Hematopoietic multipotent progenitor cell treated with erythropoietin and hydrocortisone succinate and interleukin-3 and kit ligand, for 8 days (in vitro differentiated cells): ENCODE measurements around the gene EVX2.

Experiments
- DNase-seq: peaks from one replicate; pipeline ENCODE4 v3.0.0-alpha.2; 2015

Gene EVX2

GRCh38 chr2:176083796-176084261, at the start of gene EVX2:
Gene EVX2 (minus strand): TSS chr2:176083962. CDS start chr2:176083776, 186 bp downstream.
- no peak for DNase-seq

GRCh38 chr2:176133389-176133788, 49.6 kb upstream of the EVX2 start:
- no peak for DNase-seq

DNA sequence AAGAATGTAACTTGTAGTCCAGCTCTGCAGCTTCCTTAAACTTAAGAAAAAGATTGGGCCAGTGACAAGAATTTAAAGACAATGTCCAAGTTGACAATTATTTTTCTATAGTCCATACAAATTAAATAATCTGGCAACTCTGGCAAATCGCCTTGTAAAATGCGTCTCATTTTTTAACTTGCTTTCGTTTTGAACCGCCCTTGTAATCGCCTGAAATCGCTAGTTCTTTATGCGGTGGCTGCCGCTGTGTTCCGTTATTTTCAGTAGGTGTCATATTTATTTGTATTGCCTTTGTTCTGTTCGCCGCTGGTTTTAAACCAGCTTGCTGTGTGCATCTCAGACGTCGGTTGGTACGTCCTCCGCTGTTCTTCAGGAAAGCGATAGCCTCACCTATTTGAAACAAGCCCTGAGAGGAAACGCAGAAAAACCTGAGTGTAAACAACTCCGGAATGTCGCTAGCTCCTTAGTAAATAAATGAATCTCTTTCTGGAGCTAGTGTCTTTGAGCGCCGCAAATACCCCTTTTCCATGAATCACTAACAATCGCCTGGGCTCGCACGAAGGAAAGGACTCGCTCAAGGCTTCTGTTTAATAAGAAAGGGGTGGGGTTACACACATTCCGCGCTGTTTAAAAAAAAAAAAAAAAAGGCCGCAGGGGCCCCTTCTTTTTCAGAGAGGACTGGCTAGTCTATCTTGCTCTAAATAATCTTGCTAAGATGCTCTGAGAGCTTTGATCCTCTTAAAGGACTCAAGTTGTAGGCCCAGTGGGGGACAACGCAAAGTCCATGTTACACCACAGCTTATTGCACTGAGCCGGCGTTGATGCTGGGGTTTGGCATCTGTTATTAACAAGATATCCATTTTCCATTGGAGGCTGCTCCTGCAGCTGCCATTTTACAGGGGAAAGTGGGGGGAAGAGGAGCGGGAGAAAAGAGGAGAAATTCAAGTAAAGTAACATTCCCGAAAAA, 48.7 kb upstream of the EVX2 start:
- no peak for DNase-seq

DNA sequence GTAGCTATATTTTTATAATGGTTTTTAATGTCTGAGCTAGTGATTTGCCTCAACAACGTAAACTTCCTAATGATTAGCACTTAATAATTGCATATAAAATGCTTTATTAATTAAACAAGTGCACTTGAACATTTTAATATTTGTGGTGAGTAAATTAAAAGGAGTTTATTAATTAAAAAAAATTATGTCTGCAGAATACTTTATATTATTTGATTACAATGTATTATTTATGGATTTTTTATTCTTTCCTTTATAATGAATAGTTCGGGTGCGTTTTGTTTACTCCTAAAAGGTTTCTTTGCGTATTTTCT, 48.0 kb upstream of the EVX2 start:
- DNase-seq: no peak

GRCh38 chr2:176130957-176131847, 47.4 kb upstream of the EVX2 start:
- no peak for DNase-seq

DNA sequence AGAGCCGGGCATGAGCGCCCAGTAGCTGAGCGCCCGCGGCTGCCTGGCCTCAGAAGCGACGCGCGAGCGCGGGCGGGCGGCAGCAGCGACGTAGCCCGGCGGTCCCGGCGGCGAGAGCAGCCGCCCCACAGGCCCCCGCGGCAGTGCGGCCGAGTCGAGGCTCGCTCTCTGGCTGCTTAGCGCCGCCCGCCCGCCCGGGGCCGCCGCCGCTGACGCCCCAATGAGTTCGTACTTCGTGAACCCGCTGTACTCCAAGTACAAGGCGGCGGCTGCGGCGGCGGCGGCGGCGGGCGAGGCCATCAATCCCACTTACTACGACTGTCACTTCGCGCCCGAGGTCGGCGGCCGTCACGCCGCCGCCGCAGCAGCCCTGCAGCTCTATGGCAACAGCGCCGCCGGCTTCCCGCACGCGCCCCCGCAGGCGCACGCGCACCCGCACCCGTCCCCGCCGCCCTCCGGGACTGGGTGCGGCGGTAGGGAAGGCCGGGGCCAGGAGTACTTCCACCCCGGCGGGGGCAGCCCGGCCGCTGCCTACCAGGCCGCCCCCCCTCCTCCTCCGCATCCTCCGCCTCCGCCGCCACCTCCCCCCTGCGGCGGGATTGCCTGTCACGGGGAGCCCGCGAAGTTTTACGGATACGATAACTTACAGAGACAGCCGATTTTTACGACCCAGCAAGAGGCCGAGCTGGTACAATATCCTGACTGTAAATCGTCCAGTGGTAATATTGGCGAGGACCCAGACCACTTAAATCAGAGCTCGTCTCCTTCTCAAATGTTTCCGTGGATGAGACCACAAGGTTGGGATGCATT, 46.6 kb upstream of the EVX2 start:
- no peak for DNase-seq

DNA sequence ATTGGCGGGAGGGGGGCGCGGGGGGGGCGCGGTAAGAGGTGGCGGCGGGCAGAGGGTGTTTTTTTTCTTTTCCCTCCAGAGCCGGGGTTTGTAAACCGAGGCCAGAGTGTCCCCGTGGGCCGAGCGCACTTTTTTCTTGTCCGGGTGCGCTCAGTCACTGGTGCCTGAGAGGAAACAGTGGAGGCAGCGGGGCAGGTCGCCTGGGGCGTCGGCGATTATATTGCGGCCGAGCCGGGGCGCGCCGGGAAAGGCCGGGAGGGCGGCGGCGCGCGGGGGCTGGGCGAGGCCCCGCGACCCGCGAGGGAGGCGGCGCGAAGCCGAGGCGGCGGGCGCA, 46.0 kb upstream of the EVX2 start:
- no peak for DNase-seq

- peak; percentile 35 for DNase-seq
These were observed 45.4 kb upstream of the EVX2 start, which contains the start of gene HOXD8 for GRCh38 chr2:176128982-176129796. Gene HOXD8 (plus strand): TSS chr2:176129705. CDS start chr2:176130367, 662 bp downstream.

- DNase-seq: no peak
These were observed 44.6 kb upstream of the EVX2 start for GRCh38 chr2:176128172-176128981.

DNA sequence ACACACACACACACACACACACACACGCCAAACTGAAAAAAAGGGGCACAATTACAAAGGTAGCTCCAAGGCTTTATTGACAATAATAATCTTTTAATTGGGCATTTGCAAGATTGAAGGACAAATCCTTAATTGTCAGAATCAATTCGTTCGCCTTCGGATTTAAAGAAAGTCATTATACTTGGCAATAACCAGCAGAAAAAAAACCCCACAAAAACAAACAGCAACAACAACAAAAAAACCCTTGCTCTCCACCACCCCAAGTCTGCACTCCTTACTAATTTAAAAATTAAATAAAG, 44.0 kb upstream of the EVX2 start:
- no peak for DNase-seq

DNA sequence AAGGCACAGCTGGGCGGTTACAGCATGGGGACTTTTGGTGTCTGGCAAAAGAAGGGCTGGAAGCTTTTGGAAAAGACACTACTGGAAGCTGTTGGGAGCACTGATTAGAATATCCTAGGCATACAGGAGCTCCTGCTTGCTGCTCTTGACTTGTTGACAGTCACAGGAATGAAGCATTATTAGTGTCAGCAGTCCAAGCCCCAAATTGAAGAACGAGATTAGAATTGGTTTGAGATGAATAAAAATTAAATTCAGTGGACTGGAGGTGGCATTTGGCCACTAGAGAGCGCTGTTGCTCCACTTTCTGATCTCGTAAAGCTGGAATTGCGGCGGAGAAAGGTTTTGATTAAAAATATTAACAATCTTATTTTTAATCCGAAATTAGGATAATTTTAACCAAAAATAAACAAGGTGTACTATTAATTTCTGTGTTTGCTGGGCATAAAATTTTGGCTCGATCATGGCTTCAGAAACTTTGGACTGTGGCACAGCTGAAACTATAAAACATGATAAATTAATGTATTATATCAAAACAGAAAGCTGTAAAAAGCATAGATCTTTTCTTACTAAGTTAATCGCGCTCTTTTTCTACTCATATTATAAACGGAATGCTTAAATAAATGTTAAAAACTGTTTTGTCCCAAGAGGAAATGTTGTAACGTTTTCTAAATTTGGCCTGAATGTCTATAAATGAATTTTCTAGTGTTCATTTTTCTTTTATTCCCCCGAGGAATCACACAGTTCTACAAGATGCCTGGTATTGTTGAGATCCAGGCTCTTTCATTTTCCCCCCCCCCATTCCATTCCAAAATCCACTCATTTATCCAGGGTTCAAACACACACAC, 43.4 kb upstream of the EVX2 start:
- peak; percentile 62 for DNase-seq

DNA sequence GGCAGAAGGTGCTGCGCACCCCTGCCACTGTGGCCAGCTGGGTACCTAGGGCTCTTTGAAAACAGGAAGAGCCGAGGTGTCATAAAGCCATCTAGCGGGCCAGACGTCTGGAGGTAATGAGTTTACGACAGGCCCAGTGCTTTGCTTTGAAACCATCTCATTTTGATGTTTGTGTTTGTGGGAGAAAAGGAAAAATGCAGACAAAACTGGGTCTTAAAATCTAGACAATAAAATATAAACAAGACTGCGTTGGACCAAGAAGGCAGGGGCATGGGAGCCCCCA, 42.0 kb upstream of the EVX2 start:
- DNase-seq: no peak

- DNase-seq: no peak
These were observed 41.4 kb upstream of the EVX2 start for GRCh38 chr2:176124947-176125771.

DNA sequence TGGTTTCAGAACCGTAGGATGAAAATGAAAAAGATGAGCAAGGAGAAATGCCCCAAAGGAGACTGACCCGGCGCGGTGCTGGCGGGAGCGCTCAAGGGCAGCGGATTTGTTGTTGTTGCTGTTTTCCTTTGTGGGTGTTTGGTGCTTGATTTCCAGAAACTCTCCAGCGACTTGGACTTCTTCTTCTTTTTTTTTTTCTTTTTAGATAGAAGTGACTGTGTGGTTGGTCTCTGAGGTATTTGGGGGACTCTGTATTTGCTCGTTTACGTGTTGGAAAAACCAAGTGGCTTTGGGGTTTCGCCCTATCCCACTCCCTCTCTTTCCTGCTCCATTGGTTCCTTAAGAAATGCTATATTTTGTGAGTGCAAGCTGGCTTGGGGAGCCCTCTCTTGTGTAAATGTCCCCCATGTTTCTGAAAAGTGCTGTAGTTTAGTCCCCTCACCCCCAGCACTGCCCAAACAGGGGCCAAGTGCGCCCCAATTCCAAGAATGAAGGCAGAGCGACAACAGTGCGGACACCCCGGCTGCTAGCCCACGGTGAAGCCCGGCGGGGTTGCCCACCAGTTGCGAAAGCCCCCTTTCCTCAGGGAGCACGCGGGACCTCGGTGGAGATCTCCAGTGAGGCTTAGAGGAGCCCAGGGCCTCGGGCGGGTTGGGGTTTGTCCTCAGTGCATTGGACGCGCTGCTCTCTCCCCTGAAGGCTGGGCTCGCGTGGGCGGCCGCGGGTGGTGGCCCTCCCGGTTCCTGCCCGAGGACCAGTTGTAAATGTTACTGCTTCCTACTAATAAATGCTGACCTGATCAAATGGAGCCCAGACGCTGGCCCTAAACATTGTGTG, 40.6 kb upstream of the EVX2 start:
- DNase-seq: no peak

DNA sequence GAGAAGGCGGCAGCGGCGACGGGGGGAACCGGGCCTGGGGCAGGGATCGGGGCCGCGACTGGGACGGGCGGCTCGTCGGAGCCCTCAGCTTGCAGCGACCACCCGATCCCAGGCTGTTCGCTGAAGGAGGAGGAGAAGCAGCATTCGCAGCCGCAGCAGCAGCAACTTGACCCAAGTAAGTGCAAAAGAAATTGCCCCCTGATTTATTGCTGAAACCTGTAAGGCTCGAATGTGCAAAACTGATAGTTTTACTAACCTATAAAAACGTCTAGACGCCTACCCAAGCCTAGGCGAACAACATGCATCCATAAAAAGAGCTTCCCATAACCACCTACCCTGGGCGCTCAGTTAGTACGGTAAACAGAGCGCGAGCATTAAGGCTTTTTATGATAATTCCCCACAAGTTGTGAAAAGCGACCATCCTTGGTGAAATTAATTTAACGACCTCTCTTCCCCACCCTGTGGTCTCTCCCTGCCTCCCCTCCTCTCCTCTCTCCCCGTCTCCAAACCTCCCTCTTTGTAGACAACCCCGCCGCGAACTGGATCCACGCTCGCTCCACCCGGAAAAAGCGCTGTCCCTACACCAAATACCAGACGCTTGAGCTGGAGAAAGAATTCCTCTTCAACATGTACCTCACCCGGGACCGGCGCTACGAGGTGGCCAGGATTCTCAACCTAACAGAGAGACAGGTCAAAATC, 39.8 kb upstream of the EVX2 start:
- DNase-seq: no peak

GRCh38 chr2:176122683-176123410, 39.1 kb upstream of the EVX2 start, which contains the start of gene HOXD9:
Gene HOXD9 (plus strand): TSS chr2:176122719. CDS start chr2:176122769, 50 bp downstream.
- DNase-seq: no peak

GRCh38 chr2:176122052-176122682, 38.4 kb upstream of the EVX2 start:
- DNase-seq: no peak
